Measurements from ENCODE around the gene TUBA1B. TPM values are rescaled to one million over a fixed set of nuclear protein-coding genes. Genes with fewer than 3 reads are reported as not detected.
A peak's percentile ranks its signal among the peaks of the same experiment; 100 is the strongest.

Gene TUBA1B
- total and polyA plus RNA-seq, 2 of the 13 experiments (the other 11 are each of a cell fraction or from before 2014, with no cell fraction given) = 1,275 to 1,353 TPM

- TF ChIP-seq ZFP82 (CRISPR knock-in tag; IDR thresholded peaks at IDR 0.05; ENCODE audit: borderline replicate concordance) = no peak
- no peak for TF ChIP-seq FOSL2 (CRISPR knock-in tag; IDR thresholded peaks at IDR 0.05)
- no peak for TF ChIP-seq TRIM24 (CRISPR knock-in tag; IDR thresholded peaks at IDR 0.05)
- TF ChIP-seq TIGD3 (CRISPR knock-in tag; IDR thresholded peaks at IDR 0.05; ENCODE audit: borderline replicate concordance) = 0 out of 2 replicates have a peak, but pooled peaks have one; percentile 50
- no peak for TF ChIP-seq ZNF552 (CRISPR knock-in tag; IDR thresholded peaks at IDR 0.05; ENCODE audit: borderline replicate concordance)
- no peak for TF ChIP-seq TEAD2 (CRISPR knock-in tag; IDR thresholded peaks at IDR 0.05)
- TF ChIP-seq EP300 (IDR thresholded peaks at IDR 0.05; ENCODE audit: low read depth in 2 of 2, low read length in 2 of 2) = no peak
- TF ChIP-seq EP300 (CRISPR knock-in tag; IDR thresholded peaks at IDR 0.05; ENCODE audit: borderline replicate concordance) = no peak
- TF ChIP-seq, protein P1, sequence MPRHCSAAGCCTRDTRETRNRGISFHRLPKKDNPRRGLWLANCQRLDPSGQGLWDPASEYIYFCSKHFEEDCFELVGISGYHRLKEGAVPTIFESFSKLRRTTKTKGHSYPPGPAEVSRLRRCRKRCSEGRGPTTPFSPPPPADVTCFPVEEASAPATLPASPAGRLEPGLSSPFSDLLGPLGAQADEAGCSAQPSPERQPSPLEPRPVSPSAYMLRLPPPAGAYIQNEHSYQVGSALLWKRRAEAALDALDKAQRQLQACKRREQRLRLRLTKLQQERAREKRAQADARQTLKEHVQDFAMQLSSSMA (CRISPR knock-in tag; IDR thresholded peaks at IDR 0.05) = no peak
- no peak for TF ChIP-seq ZSCAN12 (CRISPR knock-in tag; IDR thresholded peaks at IDR 0.05)
- 0 out of 2 replicates have a peak, but pooled peaks have one; percentile 72 for TF ChIP-seq ZFP41 (CRISPR knock-in tag; IDR thresholded peaks at IDR 0.05; ENCODE audit: borderline replicate concordance)
- no peak for TF ChIP-seq TBX3 (IDR thresholded peaks at IDR 0.05; ENCODE audit: borderline replicate concordance)
- TF ChIP-seq ZNF7 (CRISPR knock-in tag; IDR thresholded peaks at IDR 0.05) = no peak
- no peak for TF ChIP-seq GTF2F1 (IDR thresholded peaks at IDR 0.05; ENCODE audit: low read length)
- peak; percentile 78; the same call in 1 of the 2 replicates for TF ChIP-seq HES4 (CRISPR knock-in tag; IDR thresholded peaks at IDR 0.05; ENCODE audit: borderline replicate concordance)
- TF ChIP-seq FOXJ3 (CRISPR knock-in tag; IDR thresholded peaks at IDR 0.05; ENCODE audit: borderline replicate concordance) = peak; percentile 50; the same call in 1 of the 2 replicates
- TF ChIP-seq THAP11 (CRISPR knock-in tag; IDR thresholded peaks at IDR 0.05) = peak; percentile 59; the same call in 1 of the 2 replicates
- TF ChIP-seq ZNF512 (CRISPR knock-in tag; IDR thresholded peaks at IDR 0.05) = no peak
- TF ChIP-seq PLRG1 (conservative IDR thresholded peaks at IDR 0.05) = no peak
- TF ChIP-seq CCDC6 (CRISPR knock-in tag; IDR thresholded peaks at IDR 0.05) = no peak; the same call in 1 of the 2 replicates
- TF ChIP-seq ZNF326 (CRISPR knock-in tag; IDR thresholded peaks at IDR 0.05; ENCODE audit: borderline replicate concordance) = no peak
- TF ChIP-seq, protein P2, sequence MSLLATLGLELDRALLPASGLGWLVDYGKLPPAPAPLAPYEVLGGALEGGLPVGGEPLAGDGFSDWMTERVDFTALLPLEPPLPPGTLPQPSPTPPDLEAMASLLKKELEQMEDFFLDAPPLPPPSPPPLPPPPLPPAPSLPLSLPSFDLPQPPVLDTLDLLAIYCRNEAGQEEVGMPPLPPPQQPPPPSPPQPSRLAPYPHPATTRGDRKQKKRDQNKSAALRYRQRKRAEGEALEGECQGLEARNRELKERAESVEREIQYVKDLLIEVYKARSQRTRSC (CRISPR knock-in tag; IDR thresholded peaks at IDR 0.05; ENCODE audit: low read depth) = no peak
- no peak for TF ChIP-seq PAF1 (CRISPR knock-in tag; IDR thresholded peaks at IDR 0.05)
- no peak for TF ChIP-seq ARID2 (CRISPR knock-in tag; IDR thresholded peaks at IDR 0.05; ENCODE audit: borderline replicate concordance)
- TF ChIP-seq, protein P3, sequence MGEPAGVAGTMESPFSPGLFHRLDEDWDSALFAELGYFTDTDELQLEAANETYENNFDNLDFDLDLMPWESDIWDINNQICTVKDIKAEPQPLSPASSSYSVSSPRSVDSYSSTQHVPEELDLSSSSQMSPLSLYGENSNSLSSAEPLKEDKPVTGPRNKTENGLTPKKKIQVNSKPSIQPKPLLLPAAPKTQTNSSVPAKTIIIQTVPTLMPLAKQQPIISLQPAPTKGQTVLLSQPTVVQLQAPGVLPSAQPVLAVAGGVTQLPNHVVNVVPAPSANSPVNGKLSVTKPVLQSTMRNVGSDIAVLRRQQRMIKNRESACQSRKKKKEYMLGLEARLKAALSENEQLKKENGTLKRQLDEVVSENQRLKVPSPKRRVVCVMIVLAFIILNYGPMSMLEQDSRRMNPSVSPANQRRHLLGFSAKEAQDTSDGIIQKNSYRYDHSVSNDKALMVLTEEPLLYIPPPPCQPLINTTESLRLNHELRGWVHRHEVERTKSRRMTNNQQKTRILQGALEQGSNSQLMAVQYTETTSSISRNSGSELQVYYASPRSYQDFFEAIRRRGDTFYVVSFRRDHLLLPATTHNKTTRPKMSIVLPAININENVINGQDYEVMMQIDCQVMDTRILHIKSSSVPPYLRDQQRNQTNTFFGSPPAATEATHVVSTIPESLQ (CRISPR knock-in tag; conservative IDR thresholded peaks at IDR 0.05) = no peak
These were observed 20.6 kb downstream of the TUBA1B start, which contains the start of gene LMBR1L (continued) for GRCh38 chr12:49110464-49111155.
